Uterus (tissue), 2 donors: Measurements from ENCODE around the gene KLF17.

Experiments
- POLR2A ChIP-seq, 2 donors: fragments of 450-650 bp; IDR thresholded peaks; one replicate each; pipeline ENCODE4 v1.6.1; 2016; ENCODE audit warnings: antibody characterized with exemption in 2 of 2, mild to moderate bottlenecking in 1 of 2, moderate library complexity in 1 of 2
- TF ChIP-seq, protein P1 (sequence below), 4 experiments: fragments of 200-600 bp in 2 of 4; fragments of 450-650 bp in 2 of 4; sonication (generic) in 2 of 4; IDR thresholded peaks; one replicate each; pipeline ENCODE4 v1.5.1; 2016 to 2019; ENCODE audit warnings: antibody characterized with exemption in 4 of 4, mild to moderate bottlenecking in 2 of 4, moderate library complexity in 1 of 4

DNA sequence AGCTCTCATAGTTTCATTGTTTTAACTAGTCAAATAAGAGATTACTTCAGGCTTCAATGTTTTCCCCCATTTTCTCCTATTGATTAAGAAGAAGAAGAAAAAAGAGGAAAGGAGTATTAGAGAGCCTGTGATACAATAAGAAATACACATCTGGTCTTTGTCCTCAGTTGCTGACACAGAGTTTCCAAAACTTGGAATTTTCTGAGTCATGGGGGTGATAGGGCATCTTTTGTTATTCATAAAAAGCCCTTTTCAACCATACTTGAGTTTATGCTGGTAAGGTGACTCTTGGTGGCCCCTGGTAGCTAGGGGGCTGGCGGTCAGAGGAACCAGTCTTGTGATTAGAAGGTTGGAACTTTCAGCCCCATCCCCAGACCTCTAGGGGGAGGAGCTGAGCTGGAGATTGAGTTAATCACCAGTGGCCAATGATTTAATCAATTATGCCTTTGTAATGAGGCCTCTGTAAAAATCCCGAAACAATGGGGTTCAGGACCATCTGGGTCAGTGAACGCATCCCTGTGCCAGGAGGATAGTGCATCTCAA is 51.7 kb downstream of the KLF17 start:
- TF ChIP-seq, protein P1, sequence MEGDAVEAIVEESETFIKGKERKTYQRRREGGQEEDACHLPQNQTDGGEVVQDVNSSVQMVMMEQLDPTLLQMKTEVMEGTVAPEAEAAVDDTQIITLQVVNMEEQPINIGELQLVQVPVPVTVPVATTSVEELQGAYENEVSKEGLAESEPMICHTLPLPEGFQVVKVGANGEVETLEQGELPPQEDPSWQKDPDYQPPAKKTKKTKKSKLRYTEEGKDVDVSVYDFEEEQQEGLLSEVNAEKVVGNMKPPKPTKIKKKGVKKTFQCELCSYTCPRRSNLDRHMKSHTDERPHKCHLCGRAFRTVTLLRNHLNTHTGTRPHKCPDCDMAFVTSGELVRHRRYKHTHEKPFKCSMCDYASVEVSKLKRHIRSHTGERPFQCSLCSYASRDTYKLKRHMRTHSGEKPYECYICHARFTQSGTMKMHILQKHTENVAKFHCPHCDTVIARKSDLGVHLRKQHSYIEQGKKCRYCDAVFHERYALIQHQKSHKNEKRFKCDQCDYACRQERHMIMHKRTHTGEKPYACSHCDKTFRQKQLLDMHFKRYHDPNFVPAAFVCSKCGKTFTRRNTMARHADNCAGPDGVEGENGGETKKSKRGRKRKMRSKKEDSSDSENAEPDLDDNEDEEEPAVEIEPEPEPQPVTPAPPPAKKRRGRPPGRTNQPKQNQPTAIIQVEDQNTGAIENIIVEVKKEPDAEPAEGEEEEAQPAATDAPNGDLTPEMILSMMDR (IDR thresholded peaks at IDR 0.05) = no peak
- TF ChIP-seq POLR2A (IDR thresholded peaks at IDR 0.05) = no peak
